HG03095 (cell line): ENCODE data around the gene ADAMTS2.

Experiments used
- ATAC-seq: cut with Tn5 transposase; IDR thresholded peaks from one replicate; pipeline ENCODE4 v1.9.1; 2021; ENCODE audit warnings: moderate library complexity; ENCODE audit not compliant: unreplicated experiment

The ADAMTS2 gene

DNA sequence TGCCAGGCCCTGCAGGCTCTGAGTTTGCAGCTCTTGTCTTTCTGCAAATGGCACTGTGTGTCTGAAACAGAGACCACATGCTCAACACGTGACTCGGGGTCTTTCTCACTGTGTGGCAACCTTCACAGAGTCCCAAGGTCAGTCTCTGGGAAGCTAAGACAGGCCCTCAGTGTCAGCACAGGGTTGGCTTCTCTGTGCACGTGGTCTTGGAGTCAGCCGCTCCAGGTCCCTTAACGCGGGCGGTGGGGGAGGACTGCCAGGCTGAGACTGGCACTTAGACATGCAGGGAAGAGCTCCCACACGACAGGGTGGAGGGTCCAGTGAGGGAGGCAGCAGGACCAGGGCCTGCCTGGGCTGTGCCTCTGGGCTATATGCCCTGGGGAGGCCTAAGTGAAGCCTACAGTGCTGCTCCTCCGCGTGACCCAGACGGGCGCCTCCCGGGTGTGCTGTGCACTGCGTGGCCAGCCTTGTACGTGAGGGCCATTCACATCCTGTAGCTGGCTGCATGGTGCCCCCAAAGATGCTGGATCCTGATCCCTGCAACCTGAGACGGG, 76.8 kb downstream of the ADAMTS2 start:
- ATAC-seq = no peak

DNA sequence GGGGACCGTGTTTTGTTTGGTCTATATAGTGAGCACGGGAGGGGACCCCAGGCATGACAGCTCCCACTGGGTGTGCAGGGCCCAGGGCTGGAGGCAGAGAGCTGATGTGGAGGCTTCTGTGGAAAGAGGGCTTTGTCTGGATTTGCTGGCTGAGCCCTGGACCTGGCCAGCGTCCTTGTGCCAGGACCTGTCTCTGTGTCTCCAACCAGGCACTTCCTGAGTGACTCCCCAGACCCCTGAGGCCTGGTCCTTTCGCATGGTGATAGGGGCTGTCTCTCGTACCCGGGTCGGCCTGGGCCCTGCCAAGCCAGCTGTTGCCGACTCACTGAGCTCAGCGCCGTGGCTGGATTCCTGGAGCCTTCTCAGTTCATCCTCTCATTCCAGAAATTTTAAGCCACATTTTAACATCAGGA, 77.6 kb downstream of the ADAMTS2 start:
- no peak for ATAC-seq

DNA sequence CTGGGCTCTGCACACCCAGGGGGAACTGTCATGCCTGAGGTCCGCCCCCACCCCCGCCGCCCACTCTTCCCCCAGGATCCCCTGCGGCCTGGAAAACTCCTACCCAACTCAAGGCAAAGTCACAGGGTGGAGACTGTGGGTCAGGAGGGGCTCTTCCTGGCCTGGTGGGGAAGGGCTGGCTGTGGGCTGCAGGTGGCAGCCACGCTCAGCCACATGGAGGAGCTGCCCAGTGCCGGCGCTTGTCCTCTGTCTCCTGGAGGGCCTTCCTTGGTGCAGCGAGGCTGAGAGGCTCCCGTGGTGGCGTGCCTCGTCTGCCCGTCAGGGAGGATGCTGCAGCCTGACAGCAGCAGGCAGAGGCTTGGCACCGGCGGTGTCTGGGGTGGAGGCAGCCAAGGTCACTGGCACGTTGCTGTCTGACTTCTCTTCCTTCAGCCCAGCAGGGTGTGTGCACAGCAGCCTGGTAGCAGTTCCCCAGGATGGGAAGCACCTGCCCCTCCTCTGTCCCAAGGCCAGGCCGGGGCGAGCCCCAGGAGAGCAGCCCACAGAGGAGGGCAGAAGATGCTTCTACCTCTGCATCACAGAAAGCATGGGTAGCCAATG, 78.1 kb downstream of the ADAMTS2 start:
- ATAC-seq = no peak

- ATAC-seq = no peak
Observed at GRCh38 chr5:179266291-179267070, 78.8 kb downstream of the ADAMTS2 start.

DNA sequence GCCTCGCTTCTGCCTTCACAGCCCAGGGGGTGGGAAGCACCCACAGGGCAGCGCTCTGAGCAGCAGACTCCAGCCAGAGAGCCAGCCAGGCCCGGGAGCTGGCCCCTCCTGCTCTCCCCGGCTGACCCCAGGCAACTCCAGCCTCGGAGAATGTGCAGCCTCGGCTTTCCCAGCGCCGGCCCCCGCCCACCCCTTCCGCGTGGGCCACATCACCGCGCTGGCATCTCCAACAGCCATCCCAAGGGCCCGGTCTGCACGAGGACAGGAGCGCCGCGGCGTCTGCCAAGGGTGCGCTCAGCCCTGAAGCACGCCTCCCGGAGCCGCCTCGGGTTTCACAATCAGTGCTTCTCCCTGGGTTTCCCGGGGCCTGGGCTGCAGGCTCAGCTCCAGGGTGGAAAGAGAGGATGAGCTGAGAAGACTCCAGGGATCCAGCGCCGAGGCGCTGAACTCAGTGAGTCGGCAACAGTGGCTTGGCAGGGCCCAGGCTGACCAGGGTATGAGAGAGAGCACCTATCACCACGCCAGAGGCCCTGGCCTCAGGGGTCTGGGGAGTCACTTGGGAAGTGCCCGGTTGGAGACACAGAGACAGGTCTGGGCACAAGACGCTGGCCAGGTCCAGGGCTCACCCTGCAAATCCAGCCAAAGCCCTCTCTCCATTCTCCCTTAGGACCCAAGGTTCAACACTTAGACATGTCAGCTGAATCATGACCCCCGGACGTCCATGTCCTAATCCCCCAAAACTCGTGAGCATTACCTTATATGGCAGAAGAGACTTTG, 79.6 kb downstream of the ADAMTS2 start:
- ATAC-seq = no peak

DNA sequence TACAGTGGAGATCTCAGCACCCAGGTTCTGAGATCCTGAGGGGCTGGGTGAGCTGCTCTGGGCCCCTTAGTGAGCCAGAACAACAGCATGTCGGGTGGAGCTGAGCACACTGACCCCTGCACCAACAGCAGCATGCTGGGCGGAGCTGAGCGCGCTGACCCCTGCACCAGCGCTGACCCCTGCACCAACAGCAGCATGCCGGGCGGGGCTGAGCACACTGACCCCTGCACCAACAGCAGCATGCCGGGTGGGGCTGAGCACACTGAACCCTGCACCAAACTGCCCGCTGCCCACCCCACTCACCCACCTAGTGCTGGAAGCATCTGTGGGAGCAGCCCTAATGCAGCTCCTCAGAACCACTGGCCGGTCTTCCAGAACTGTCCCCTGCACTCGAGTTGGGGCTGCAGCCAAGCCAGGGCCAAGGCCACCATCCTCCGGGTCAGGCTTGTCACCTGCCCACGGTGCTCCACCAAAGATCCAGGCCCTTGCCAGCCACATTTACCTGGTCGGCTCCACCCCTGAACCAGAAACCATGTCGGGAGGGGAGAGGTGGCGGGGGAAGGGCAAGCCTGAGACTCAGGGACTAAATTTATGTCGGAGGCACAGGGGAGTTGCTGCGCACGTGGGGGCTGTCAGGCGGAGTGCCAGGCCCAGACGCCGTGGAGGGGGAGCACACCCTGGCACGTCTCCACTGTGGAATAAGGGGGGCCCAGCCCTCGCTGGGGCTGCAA, 80.3 kb downstream of the ADAMTS2 start:
- no peak for ATAC-seq

DNA sequence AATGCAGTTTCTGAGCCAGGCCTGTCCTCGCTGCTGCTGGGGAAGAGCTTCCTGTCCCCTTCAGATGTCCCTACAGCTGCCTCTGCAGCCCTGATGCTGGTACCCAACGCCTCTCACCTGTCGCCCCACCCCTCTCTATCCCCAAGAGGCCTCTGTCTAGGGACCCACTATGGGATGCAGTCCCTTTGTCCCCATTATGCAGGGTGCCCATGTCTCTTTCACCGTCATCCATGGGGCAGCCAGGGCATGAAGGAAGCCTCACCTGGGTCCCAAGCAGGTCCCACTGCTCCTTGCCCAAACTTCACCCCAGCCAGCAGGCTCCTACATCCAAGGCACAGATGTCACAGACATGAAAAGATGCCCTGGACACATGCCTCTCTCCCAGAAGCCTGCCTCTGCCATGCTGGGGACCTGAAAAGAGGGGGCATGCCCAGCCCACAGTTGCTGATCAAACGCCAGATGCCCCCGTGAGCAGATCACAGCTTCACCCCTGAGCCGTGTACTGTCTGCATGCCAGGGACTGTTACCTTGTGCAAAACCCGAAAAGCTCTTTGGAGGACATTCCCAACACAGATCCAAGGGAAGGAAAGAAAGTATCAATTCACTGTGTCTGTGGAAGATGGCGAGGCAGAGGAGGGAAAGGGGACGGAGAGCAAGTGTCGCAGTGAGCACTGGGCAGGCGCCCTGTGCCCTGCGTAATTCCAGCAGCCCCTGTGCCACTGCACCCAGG, 81.0 kb downstream of the ADAMTS2 start:
- ATAC-seq = no peak

GRCh38 chr5:179263391-179264052, 81.7 kb downstream of the ADAMTS2 start:
- ATAC-seq = no peak

GRCh38 chr5:179262126-179262920, 82.9 kb downstream of the ADAMTS2 start:
- no peak for ATAC-seq

DNA sequence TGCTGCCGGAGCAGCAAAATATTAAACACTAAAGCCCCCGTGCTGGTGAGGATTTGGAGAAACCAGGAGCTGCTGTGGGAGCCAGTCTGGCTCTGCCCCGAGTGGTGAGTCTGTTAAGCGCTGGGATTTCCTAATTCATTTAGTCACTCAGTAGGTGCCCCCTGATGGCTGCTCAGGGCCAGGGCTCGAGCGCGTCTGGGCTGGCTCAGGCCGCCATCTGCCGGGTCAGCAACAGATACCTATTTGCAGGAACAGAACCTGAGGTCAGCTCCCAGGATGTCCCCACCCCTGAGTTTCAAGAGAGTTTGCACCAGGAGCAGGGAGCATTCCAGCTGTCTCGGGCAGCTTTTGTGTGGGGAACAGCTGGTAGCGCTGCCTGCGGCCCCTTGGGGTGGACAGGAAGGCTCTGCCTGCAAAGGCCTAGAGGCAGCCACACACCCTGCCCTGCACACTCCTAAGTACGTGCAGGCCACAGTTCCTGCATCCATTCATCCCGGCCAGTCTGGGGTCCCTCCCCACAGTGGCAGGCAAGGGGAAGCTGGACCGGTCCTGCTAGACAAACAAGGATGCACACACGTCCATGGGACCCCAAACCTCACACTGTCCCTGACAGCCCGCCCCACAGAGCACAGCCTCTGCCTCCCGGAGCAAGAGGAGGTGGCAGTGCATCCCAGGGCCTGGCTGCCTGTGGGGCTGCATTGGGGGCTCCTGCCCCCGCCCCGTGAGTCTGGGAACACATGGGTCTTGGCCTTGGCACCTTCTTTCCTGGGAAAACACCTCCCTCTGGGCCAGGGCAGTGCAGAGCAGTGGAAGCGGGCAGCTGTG, 83.7 kb downstream of the ADAMTS2 start:
- no peak for ATAC-seq

GRCh38 chr5:179260324-179261070, 84.8 kb downstream of the ADAMTS2 start:
- ATAC-seq = no peak

GRCh38 chr5:179259731-179260323, 85.4 kb downstream of the ADAMTS2 start:
- no peak for ATAC-seq

- no peak for ATAC-seq
Observed at GRCh38 chr5:179258922-179259730, 86.1 kb downstream of the ADAMTS2 start.

- no peak for ATAC-seq
Observed at GRCh38 chr5:179258001-179258921, 87.0 kb downstream of the ADAMTS2 start.

DNA sequence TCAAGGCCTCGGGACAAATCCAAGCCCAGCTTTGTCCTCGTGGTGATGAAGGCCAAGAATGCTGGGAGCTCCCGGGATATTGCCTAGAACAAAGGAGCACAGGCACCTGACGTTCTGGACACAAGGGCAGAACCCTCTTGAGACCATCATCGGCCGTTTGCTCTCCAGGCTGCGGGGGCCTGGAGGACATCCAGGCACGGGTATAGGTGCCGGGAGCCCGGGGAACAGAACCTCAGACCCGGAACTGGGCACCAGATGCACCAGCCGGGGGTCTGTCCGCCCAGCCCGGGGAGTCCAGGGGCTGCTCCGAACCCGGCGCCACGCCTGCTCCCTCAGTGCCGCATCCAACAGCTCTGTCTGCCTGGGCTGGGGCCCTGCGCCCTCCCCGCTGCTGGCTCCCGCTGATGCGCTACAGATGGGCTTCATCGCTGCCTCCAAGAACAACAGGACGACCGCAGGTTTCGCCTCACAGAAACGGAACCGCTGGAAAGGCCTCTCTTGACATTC, 88.0 kb downstream of the ADAMTS2 start:
- ATAC-seq = no peak
